ENCODE measurements around the gene HDAC4.
A peak's percentile ranks its signal among the peaks of the same experiment; 100 is the strongest.

DNA sequence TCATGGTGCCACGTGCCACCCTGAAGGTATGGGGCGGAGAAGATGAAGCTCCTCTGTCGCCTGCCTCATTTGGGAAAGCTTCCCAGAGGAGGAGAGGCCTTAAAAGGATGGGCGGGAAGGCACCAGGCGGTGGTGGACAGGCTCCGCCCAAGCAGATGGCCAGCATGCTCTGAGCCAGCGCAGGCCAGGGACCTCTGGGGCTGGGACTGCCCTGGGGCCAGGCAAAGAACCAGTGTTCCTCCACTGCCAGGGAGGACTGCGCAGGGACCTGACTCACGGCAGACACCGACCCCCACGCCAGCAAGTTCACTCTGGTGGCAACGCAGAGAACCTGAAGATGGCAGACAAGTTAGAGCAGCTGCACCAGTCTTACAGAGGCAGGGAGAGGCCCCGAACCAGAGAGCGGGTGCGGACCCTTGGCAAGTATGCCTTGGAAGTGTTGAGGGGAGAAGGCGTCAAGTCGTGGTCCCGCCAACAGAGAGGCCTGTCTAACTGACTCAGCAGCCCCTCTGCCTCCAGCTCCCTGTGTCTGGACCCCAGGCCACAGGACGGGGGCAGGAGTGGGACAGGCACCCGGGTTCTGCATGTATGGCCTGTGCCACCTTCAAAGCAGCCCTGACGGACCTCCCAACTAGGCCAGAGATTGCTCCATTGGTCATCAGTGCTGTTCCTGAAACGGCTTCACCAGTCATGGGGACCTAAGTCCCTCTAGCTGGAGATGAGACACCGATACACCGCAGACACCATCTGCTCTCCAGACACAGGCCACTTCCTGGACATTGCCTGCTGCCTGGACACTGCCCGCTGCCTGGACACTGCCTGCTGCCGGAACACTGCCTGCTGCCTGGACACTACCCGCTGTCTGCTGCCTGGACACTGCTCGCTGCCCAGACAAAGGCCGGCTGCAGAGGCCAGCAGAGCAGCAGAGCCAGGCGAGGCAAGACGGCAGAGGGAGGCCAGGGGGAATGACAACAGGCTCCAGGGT is 124.7 kb downstream of the HDAC4 start:
- TF ChIP-seq EZH2 (IDR thresholded peaks at IDR 0.05; ENCODE audit: low read depth, low read length, severe bottlenecking), result no peak
- no peak for TF ChIP-seq TCF12 (IDR thresholded peaks at IDR 0.05; ENCODE audit: low read depth, low read length)
- TF ChIP-seq MAX (IDR thresholded peaks at IDR 0.05), result peak; percentile 30; the same call in 1 of the 2 replicates
- no peak for TF ChIP-seq POLR2AphosphoS5 (IDR thresholded peaks at IDR 0.05; ENCODE audit: low read depth, low read length)
- no peak for TF ChIP-seq NRF1 (IDR thresholded peaks at IDR 0.05; ENCODE audit: low read depth, low read length)
- TF ChIP-seq SP1 (IDR thresholded peaks at IDR 0.05; ENCODE audit: low read depth, low read length), result no peak
- TF ChIP-seq SUZ12 (IDR thresholded peaks at IDR 0.05; ENCODE audit: low read length), result no peak
- TF ChIP-seq ATF2 (IDR thresholded peaks at IDR 0.05; ENCODE audit: low read length), result no peak
- no peak for TF ChIP-seq RAD21 (IDR thresholded peaks at IDR 0.05 in 1 of 2, conservative IDR thresholded peaks at IDR 0.05 in 1 of 2; ENCODE audit: low read depth in 2 of 2, low read length in 2 of 2)
- TF ChIP-seq FOSL1 (IDR thresholded peaks at IDR 0.05; ENCODE audit: insufficient read depth, low read depth, low read length), result no peak
- no peak for TF ChIP-seq POLR2A (IDR thresholded peaks at IDR 0.05; ENCODE audit: control extremely low read depth in 1 of 2, low read depth in 2 of 2, low read length in 2 of 2)
- TF ChIP-seq EP300 (IDR thresholded peaks at IDR 0.05; ENCODE audit: borderline replicate concordance in 1 of 2, low read depth in 2 of 2, low read length in 2 of 2), result no peak
- TF ChIP-seq, protein P1, sequence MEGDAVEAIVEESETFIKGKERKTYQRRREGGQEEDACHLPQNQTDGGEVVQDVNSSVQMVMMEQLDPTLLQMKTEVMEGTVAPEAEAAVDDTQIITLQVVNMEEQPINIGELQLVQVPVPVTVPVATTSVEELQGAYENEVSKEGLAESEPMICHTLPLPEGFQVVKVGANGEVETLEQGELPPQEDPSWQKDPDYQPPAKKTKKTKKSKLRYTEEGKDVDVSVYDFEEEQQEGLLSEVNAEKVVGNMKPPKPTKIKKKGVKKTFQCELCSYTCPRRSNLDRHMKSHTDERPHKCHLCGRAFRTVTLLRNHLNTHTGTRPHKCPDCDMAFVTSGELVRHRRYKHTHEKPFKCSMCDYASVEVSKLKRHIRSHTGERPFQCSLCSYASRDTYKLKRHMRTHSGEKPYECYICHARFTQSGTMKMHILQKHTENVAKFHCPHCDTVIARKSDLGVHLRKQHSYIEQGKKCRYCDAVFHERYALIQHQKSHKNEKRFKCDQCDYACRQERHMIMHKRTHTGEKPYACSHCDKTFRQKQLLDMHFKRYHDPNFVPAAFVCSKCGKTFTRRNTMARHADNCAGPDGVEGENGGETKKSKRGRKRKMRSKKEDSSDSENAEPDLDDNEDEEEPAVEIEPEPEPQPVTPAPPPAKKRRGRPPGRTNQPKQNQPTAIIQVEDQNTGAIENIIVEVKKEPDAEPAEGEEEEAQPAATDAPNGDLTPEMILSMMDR (IDR thresholded peaks at IDR 0.05; ENCODE audit: control extremely low read depth in 1 of 3, insufficient read depth in 1 of 3, low read depth in 1 of 3, low read length in 3 of 3), result no peak

Measured in H1 (cell line).